Keratinocyte (primary cell): Measurements from ENCODE around the gene ATE1.
"Not testable (repeated sequence)": the region's sequence is repeated elsewhere in the genome, so short reads cannot be mapped to it uniquely, and the experiment has no call there.

Experiments
- CTCF ChIP-seq, 3 experiments: IDR thresholded peaks in 1 of 3; conservative IDR thresholded peaks in 1 of 3; optimal IDR thresholded peaks in 1 of 3; 2 replicates in 2 of 3; 3 replicates in 1 of 3; pipeline versions ENCODE3 to v1.5.1; 2011; ENCODE audit warnings: low read length in 3 of 3, mild to moderate bottlenecking in 3 of 3, moderate library complexity in 2 of 3, control low read depth in 1 of 3, inconsistent platforms in 1 of 3; ENCODE audit not compliant: insufficient read depth in 2 of 3; ENCODE audit errors: extremely low read depth in 1 of 3
- EZH2 ChIP-seq: IDR thresholded peaks from one replicate; pipeline ENCODE4 v1.6.1; 2012; ENCODE audit warnings: inconsistent platforms, mild to moderate bottlenecking, low read length, moderate library complexity

- not testable (repeated sequence) for TF ChIP-seq CTCF (optimal IDR thresholded peaks at IDR 0.05 in 1 of 3, IDR thresholded peaks at IDR 0.05 in 1 of 3, conservative IDR thresholded peaks at IDR 0.05 in 1 of 3; ENCODE audit: extremely low read depth in 1 of 3, insufficient read depth in 2 of 3, low read length in 3 of 3); EZH2
These were observed 41.3 kb upstream of the ATE1 start for GRCh38 chr10:121969086-121969485.
